K562 (cell line): ENCODE measurements around the gene BRAT1. TPM values are rescaled to one million over a fixed set of nuclear protein-coding genes. Genes with fewer than 3 reads are reported as not detected.
A peak's percentile ranks its signal among the peaks of the same experiment; 100 is the strongest.

ENCODE experiments used
- ATAC-seq: fragments of 200-7000 bp; cut with Tn5 transposase; 3 replicates; pipeline ENCODE4 v1.9.1; 2020; ENCODE audit warnings: moderate library complexity
- BruUV-seq: library from RNA; stranded (reverse); fragments of 400-500 nt; replicated peaks from 2 replicates; lab custom pipeline; 2021; lab: Mats Ljungman, UMichigan
- CTCF ChIA-PET: fragments of 300-600 bp; formaldehyde crosslinking; extraction: SDS; loops from one replicate; lab custom pipeline; 2021; ENCODE audit warnings: low intra/inter-chr PET ratio; lab: Yijun Ruan, JAX
- POLR2A ChIA-PET: fragments of 300-600, 350-650 bp; sonication (Branson Sonifier 250); formaldehyde crosslinking; extraction: SDS; loops from one replicate; lab custom pipeline; 2021; ENCODE audit warnings: antibody characterized with exemption, inconsistent platforms; lab: Yijun Ruan, JAX
- DNase-seq, 4 experiments: peaks; one replicate each; pipeline versions ENCODE4 v3.0.0 to v3.0.0-alpha.2; 2011 to 2018; ENCODE audit warnings: low spot score in 3 of 4, mixed read lengths in 3 of 4; ENCODE audit errors: extremely low read depth in 1 of 4
- FAIRE-seq: peaks from 2 replicates; lab custom pipeline; 2011; peaks lifted over from hg19 to GRCh38; lab: Jason Lieb, UNC
- H2AFZ ChIP-seq: 2 replicates; pipeline ENCODE4 v1.6.0; 2011; ENCODE audit warnings: low read depth, low read length, control low read depth, inconsistent platforms
- H3K27ac ChIP-seq: fragments of 200-600 bp; 3 replicates; pipeline ENCODE4 v1.8.0; 2011; ENCODE audit warnings: low read depth, mild to moderate bottlenecking, control low read depth, inconsistent platforms, low read length, moderate library complexity, mixed read lengths; ENCODE audit errors: extremely low read depth
- H3K27me3 ChIP-seq, 2 experiments: fragments of 300-600 bp in 1 of 2; 2 replicates in 1 of 2; 3 replicates in 1 of 2; pipeline versions ENCODE4 v1.6.0 to v1.8.0; 2011; ENCODE audit warnings: inconsistent platforms in 2 of 2, low read length in 2 of 2, mild to moderate bottlenecking in 1 of 2, mixed read lengths in 1 of 2, moderate library complexity in 1 of 2; ENCODE audit not compliant: control insufficient read depth in 2 of 2, insufficient read depth in 2 of 2
- H3K36me3 ChIP-seq: fragments of 300-600 bp; 3 replicates; pipeline ENCODE4 v1.8.0; 2011; ENCODE audit warnings: mild to moderate bottlenecking, low read length, inconsistent platforms; ENCODE audit not compliant: control insufficient read depth, insufficient read depth
- H3K4me1 ChIP-seq, 2 experiments: fragments of 200-600 bp in 1 of 2; replicated peaks in 1 of 2; 2 replicates in 1 of 2; 3 replicates in 1 of 2; pipeline versions ENCODE4 v1.5.1 to v1.8.0; 2011; ENCODE audit warnings: inconsistent platforms in 2 of 2, low read length in 2 of 2, mild to moderate bottlenecking in 1 of 2, mixed read lengths in 1 of 2, moderate library complexity in 1 of 2; ENCODE audit not compliant: control insufficient read depth in 2 of 2, insufficient read depth in 2 of 2
- H3K4me2 ChIP-seq: 2 replicates; pipeline ENCODE4 v1.6.1; 2011; ENCODE audit warnings: low read length, control low read depth, inconsistent platforms, mixed read lengths; ENCODE audit not compliant: insufficient read depth
- H3K4me3 ChIP-seq: fragments of 200-600 bp; sonication (generic), shearing (Covaris generic); 2 replicates; pipeline ENCODE4 v1.5.1; 2016; ENCODE audit warnings: control low read depth, inconsistent platforms
- H3K79me2 ChIP-seq: fragments of 200-600 bp; 3 replicates; pipeline ENCODE4 v1.8.0; 2011; ENCODE audit warnings: low read length, inconsistent platforms; ENCODE audit not compliant: control insufficient read depth, insufficient read depth
- H3K9ac ChIP-seq, 2 experiments: 2 replicates each; pipeline versions ENCODE4 v1.6.0 to v1.6.1; 2011; ENCODE audit warnings: low read depth in 2 of 2, low read length in 2 of 2, control low read depth in 1 of 2, inconsistent platforms in 1 of 2, mild to moderate bottlenecking in 1 of 2, mixed read lengths in 1 of 2; ENCODE audit not compliant: insufficient read depth in 1 of 2
- H3K9me1 ChIP-seq: one replicate; pipeline ENCODE4 v1.6.0; 2011; ENCODE audit warnings: inconsistent platforms, mild to moderate bottlenecking, low read length, moderate library complexity; ENCODE audit not compliant: control insufficient read depth, insufficient read depth
- H3K9me3 ChIP-seq: replicated peaks from 2 replicates; pipeline ENCODE4 v1.5.1; 2011; ENCODE audit warnings: low read depth, low read length, inconsistent platforms; ENCODE audit not compliant: control insufficient read depth, insufficient read depth
- H4K20me1 ChIP-seq: replicated peaks from 2 replicates; pipeline ENCODE4 v1.6.1; 2011; ENCODE audit warnings: low read length, inconsistent platforms, mixed read lengths; ENCODE audit not compliant: control insufficient read depth, insufficient read depth
- TAL1 ChIP-seq: fragments of 450-650 bp; IDR thresholded peaks from 2 replicates; pipeline ENCODE4 v1.6.1; 2016; ENCODE audit warnings: mild to moderate bottlenecking
- ZBTB33 ChIP-seq: sonication (generic); formaldehyde crosslinking; IDR thresholded peaks from 2 replicates; pipeline ENCODE4 v1.8.1; 2023; ENCODE audit warnings: mild to moderate bottlenecking, missing genetic modification reagents
- WGBS: fragments of 100-300 bp; shearing (Covaris generic); methylation state at CpG from one replicate; pipeline ENCODE4 v1.1.6; 2016; ENCODE audit warnings: low coverage, mixed read lengths; ENCODE audit not compliant: insufficient coverage; ENCODE audit errors: missing lambda C conversion rate; 5-methylcytosine and 5-hydroxymethylcytosine counted together
- in situ Hi-C: fragments of 300-500 bp; cut with MboI; formaldehyde crosslinking; loops from 4 replicates; pipeline ENCODE4 v1.15.0; 2018; ENCODE audit warnings: inconsistent platforms, mixed read lengths
- intact Hi-C: fragments of 100-400 bp; cut with micrococcal nuclease; formaldehyde crosslinking; loops from 2 replicates; pipeline ENCODE4 v1.14.2; 2022
- polyA plus RNA-seq, 8 experiments: library from polyadenylated mRNA; depleted of rRNA in 4 of 8; stranded (reverse) in 5 of 8; unstranded in 3 of 8; fragments of >200 nt; fragmentation: Nextera tagmentation in 2 of 8; fragmentation: Illumina TruSeq in 1 of 8; extraction: Ambion mirVana in 2 of 8; extraction: Trizol in 1 of 8; gene quantifications; 2 replicates each; pipeline versions ENCODE4 v1.2.1 to v1.2.3, GENCODE V29; 2011 to 2014; ENCODE audit warnings: inconsistent platforms in 1 of 8, missing spikeins in 1 of 8
- total RNA-seq, 7 experiments: library from RNA; depleted of rRNA in 6 of 7; stranded (reverse); fragments of >200 nt in 6 of 7; fragmentation: Illumina TruSeq in 2 of 7; extraction: Trizol in 2 of 7; gene quantifications; 2 replicates each; pipeline versions ENCODE4 v1.2.1 to v1.2.3, GENCODE V29; 2011 to 2021; ENCODE audit warnings: low replicate concordance in 1 of 7

Gene BRAT1
- total and polyA plus RNA-seq, 9 of the 15 experiments (the other 6 are each of a cell fraction or from before 2014, with no cell fraction given), result 0.13 to 49.6 (median 10.5) TPM

GRCh38 chr7:2551418-2551817, 3.9 kb downstream of the BRAT1 start:
- peaks cover 60% of the 10 kb centered on the region for H3K36me3 ChIP-seq
- in situ Hi-C loops, result no loop called here
- no peak overlapping the region for H3K9ac ChIP-seq
- intact Hi-C loops, result no loop called here
- peaks cover 4% of the 10 kb centered on the region; the same call in 1 of the 2 replicates for H4K20me1 ChIP-seq
- ChIA-PET POLR2A (interaction anchor here (1.4 kb wide), 1 partner anchor 9 kb away, joined by 4 read pairs; no protein-coding TSS in a partner anchor), CTCF (no interaction called here)
- no peaks in the 10 kb centered on the region for H3K9me1 ChIP-seq
- 88% methylated on average over 8 of the region's 8 CpGs for WGBS
- no peak overlapping the region for H3K4me3 ChIP-seq
- DNase-seq (no peak), FAIRE-seq (no peak), ATAC-seq (no peak)
- no peaks in the 10 kb centered on the region for H3K9me3 ChIP-seq
- no peak overlapping the region for H3K27ac ChIP-seq
- TF ChIP-seq TAL1 (no peak), ZBTB33 (0 out of 2 replicates have a peak, but pooled peaks have one; percentile 33)
- H3K4me1 ChIP-seq, result peaks cover 6 to 16% of the 10 kb centered on the region in 2 experiments; a peak in 3 of 5 replicates
- H3K27me3 ChIP-seq, result no peaks in the 10 kb centered on the region
- H3K79me2 ChIP-seq, result peaks cover 35% of the 10 kb centered on the region
- no peak overlapping the region for H3K4me2 ChIP-seq
- H2AFZ ChIP-seq, result no peak overlapping the region
- BruUV-seq, result no TSS peak
